Stomach (tissue), 4 donors: ENCODE results near the gene GRPR.

Experiments used
- CTCF ChIP-seq, 7 experiments: fragments of 450-650 bp in 4 of 7; fragments of 200-600 bp in 3 of 7; sonication (generic) in 3 of 7; IDR thresholded peaks; one replicate each; pipeline ENCODE4 v1.5.1; 2016 to 2019; ENCODE audit warnings: antibody characterized with exemption in 7 of 7, control low read depth in 2 of 7, mild to moderate bottlenecking in 1 of 7
- EP300 ChIP-seq: sonication (generic); formaldehyde crosslinking; IDR thresholded peaks from one replicate; pipeline ENCODE4 v1.6.1; 2017; ENCODE audit warnings: antibody characterized with exemption

GRCh38 chrX:16199343-16199742, 76.0 kb downstream of the GRPR start:
- TF ChIP-seq CTCF (IDR thresholded peaks at IDR 0.05) (no peak), EP300 (no peak)
